ENCODE measurements around the gene FGR. TPM values are rescaled to one million over a fixed set of nuclear protein-coding genes. Genes with fewer than 3 reads are reported as not detected.

Gene FGR
- total RNA-seq, 2 experiments from 2014 or later, result 0.30 to 1.8 TPM

GRCh38 chr1:27563591-27564471 is 71.2 kb downstream of the FGR start:
- Mint-ChIP-seq H3K27me3 (no peaks in the 10 kb centered on the region), H3K36me3 (no peaks in the 10 kb centered on the region), H3K9me3 (ENCODE audit: low read depth) (no peaks in the 10 kb centered on the region), H3K27ac (no peak overlapping the region), H3K4me3 (no peak overlapping the region), H3K4me1 (peaks cover 11% of the 10 kb centered on the region)
- CTCF ChIA-PET, result interaction anchor here (0.9 to 7.8 kb wide), 5 partner anchors 8 to 263 kb away, joined by 3 to 126 read pairs (median 5); no protein-coding TSS in a partner anchor
- DNase-seq (no peak), ATAC-seq (no peak)

- no peaks in the 10 kb centered on the region for H3K9me3 Mint-ChIP-seq (ENCODE audit: low read depth)
Measured at GRCh38 chr1:27563341-27563590, 71.7 kb downstream of the FGR start.

GRCh38 chr1:27562534-27563340 is 72.2 kb downstream of the FGR start:
- ATAC-seq, result no peak
- CTCF ChIA-PET, result no interaction called here
- H3K4me3 Mint-ChIP-seq, result no peak overlapping the region
- H3K9me3 Mint-ChIP-seq (ENCODE audit: low read depth), result no peaks in the 10 kb centered on the region
- no peak for DNase-seq
- H3K27ac Mint-ChIP-seq, result no peak overlapping the region
- H3K4me1 Mint-ChIP-seq, result peaks cover 4% of the 10 kb centered on the region
- H3K36me3 Mint-ChIP-seq, result no peaks in the 10 kb centered on the region
- no peaks in the 10 kb centered on the region for H3K27me3 Mint-ChIP-seq

More at GRCh38 chr1:27563341-27563590, 71.7 kb downstream of the FGR start:
- Mint-ChIP-seq H3K4me3 (no peak overlapping the region), H3K27ac (no peak overlapping the region), H3K4me1 (peaks cover 8% of the 10 kb centered on the region), H3K36me3 (no peaks in the 10 kb centered on the region), H3K27me3 (no peaks in the 10 kb centered on the region)
- CTCF ChIA-PET, result no interaction called here
- DNase-seq (no peak), ATAC-seq (no peak)

Other genes starting within 250 kb of the FGR start
- under 1 TPM; 0.44 to 0.49 TPM for gene GPR3, start 242.6 kb downstream of the FGR start, total RNA-seq
- gene WASF2, start 145.0 kb downstream of the FGR start, total RNA-seq, result 100 to 1,000 TPM; 113 to 117 TPM
- gene AHDC1, start 31.0 kb downstream of the FGR start, total RNA-seq, result 10 to 100 TPM; 15.8 to 18.5 TPM
- gene IFI6, start 37.0 kb upstream of the FGR start, total RNA-seq, result 1,000 to 10,000 TPM in 1 of 2 experiments, 100 to 1,000 TPM in 1; 461 to 1,077 TPM
- gene FAM76A, start 90.8 kb upstream of the FGR start, total RNA-seq, result 10 to 100 TPM; 11.8 to 13.2 TPM
- 10 to 100 TPM; 20.4 to 29.5 TPM for gene STX12, start 138.0 kb upstream of the FGR start, total RNA-seq
- 10 to 100 TPM; 57.4 to 68.7 TPM for gene PPP1R8, start 195.6 kb upstream of the FGR start, total RNA-seq
- gene THEMIS2, start 237.4 kb upstream of the FGR start, total RNA-seq, result 10 to 100 TPM; 23.4 to 30.7 TPM